ENCODE results near the gene EXOC3L4. TPM values are rescaled to one million over a fixed set of nuclear protein-coding genes. Genes with fewer than 3 reads are reported as not detected.

EXOC3L4 gene
- total RNA-seq, 4 donors from 2014 or later, result under 0.01 to 5.6 (median 0.41) TPM; not detected in 1

GRCh38 chr14:103122585-103122946, 28.0 kb downstream of the EXOC3L4 start:
- Histone ChIP-seq H3K4me3 (peak overlapping the region; percentile 45 to 55), H3K27ac (peak overlapping the region; percentile 90 to 92), H3K27me3 (no peaks in the 10 kb centered on the region), H3K4me1 (peaks cover 0 to 32% of the 10 kb centered on the region in 2 donors), H3K9me3 (no peaks in the 10 kb centered on the region), H3K36me3 (no peaks in the 10 kb centered on the region)
- intact Hi-C loops (cut with DNase I; ENCODE audit: low total_unique reads), result no loop called here
- DNase-seq, result no peak
- TF ChIP-seq POLR2A (IDR thresholded peaks at IDR 0.05) (no peak), CTCF (IDR thresholded peaks at IDR 0.05) (no peak)

GRCh38 chr14:103122947-103123633, 28.6 kb downstream of the EXOC3L4 start, which contains the start of gene TNFAIP2:
Gene TNFAIP2, plus strand, starts transcription at chr14:103123461. Its CDS starts 2,997 bp downstream, at chr14:103126458.
- no peaks in the 10 kb centered on the region for H3K9me3 ChIP-seq
- H3K27ac ChIP-seq, result peak within 1 kb of the TSS; percentile 90 to 92
- H3K4me3 ChIP-seq, result peak within 1 kb of the TSS; percentile 45 to 55
- no peaks in the 10 kb centered on the region for H3K36me3 ChIP-seq
- peak; percentile 42 to 67 for DNase-seq
- H3K27me3 ChIP-seq, result no peaks in the 10 kb centered on the region
- no peak for TF ChIP-seq CTCF (IDR thresholded peaks at IDR 0.05)
- TF ChIP-seq POLR2A (IDR thresholded peaks at IDR 0.05), result peak; percentile 50 to 56
- intact Hi-C loops (cut with DNase I; ENCODE audit: low total_unique reads), result no loop called here
- peaks cover 0 to 32% of the 10 kb centered on the region in 2 donors for H3K4me1 ChIP-seq

GRCh38 chr14:103123634-103124500, 29.3 kb downstream of the EXOC3L4 start:
- peak; percentile 64 to 74 for DNase-seq
- H3K27ac ChIP-seq, result peak overlapping the region; percentile 90 to 92
- TF ChIP-seq CTCF (IDR thresholded peaks at IDR 0.05) (peak in 3 of 4 experiments; percentile 20 to 53 (median 34)), POLR2A (IDR thresholded peaks at IDR 0.05) (no peak)
- peaks cover 0 to 26% of the 10 kb centered on the region in 2 donors for H3K4me1 ChIP-seq
- H3K9me3 ChIP-seq, result no peaks in the 10 kb centered on the region
- H3K4me3 ChIP-seq, result peak overlapping the region; percentile 45 to 55
- intact Hi-C loops (cut with DNase I; ENCODE audit: low total_unique reads), result no loop called here
- no peaks in the 10 kb centered on the region for H3K36me3 ChIP-seq
- no peaks in the 10 kb centered on the region for H3K27me3 ChIP-seq

GRCh38 chr14:103124501-103125001, 30.0 kb downstream of the EXOC3L4 start:
- H3K27me3 ChIP-seq, result no peaks in the 10 kb centered on the region
- no peaks in the 10 kb centered on the region for H3K36me3 ChIP-seq
- intact Hi-C loops (cut with DNase I; ENCODE audit: low total_unique reads), result no loop called here
- H3K27ac ChIP-seq, result peak overlapping the region; percentile 90 to 92
- peaks cover 0 to 26% of the 10 kb centered on the region in 2 donors for H3K4me1 ChIP-seq
- peak overlapping the region in 1 of 2 donors; percentile 45 for H3K4me3 ChIP-seq
- peak in 1 of 2 donors; percentile 26 for DNase-seq
- TF ChIP-seq CTCF (IDR thresholded peaks at IDR 0.05) (no peak), POLR2A (IDR thresholded peaks at IDR 0.05) (no peak)
- no peaks in the 10 kb centered on the region for H3K9me3 ChIP-seq

Data from uterus (tissue), 4 donors.